Panc1 (cell line): ENCODE results near the gene LGI2. TPM values are rescaled to one million over a fixed set of nuclear protein-coding genes. Genes with fewer than 3 reads are reported as not detected.

Source experiments
- ATAC-seq: fragments of 200-7000 bp; cut with Tn5 transposase; 2 replicates; pipeline ENCODE4 v1.9.1; 2020; ENCODE audit warnings: mild to moderate bottlenecking, moderate library complexity
- BruUV-seq: library from RNA; stranded (reverse); fragments of 400-500 nt; replicated peaks from 2 replicates; lab custom pipeline; 2021; lab: Mats Ljungman, UMichigan
- CTCF ChIA-PET: fragments of 300-600 bp; sonication (Branson Sonifier 250); formaldehyde crosslinking; loops from one replicate; lab custom pipeline; 2022; ENCODE audit warnings: antibody characterized with exemption; lab: Charles Lee
- POLR2A ChIA-PET: fragments of 300-600 bp; sonication (Branson Sonifier 250); formaldehyde crosslinking; loops from one replicate; lab custom pipeline; 2022; ENCODE audit warnings: antibody characterized with exemption; lab: Charles Lee
- DNase-seq: peaks from one replicate; pipeline ENCODE4 v3.0.0-alpha.2; 2010; ENCODE audit warnings: low read depth, low spot score
- H3K27ac ChIP-seq: 2 replicates; pipeline ENCODE4 v1.5.1; 2011; ENCODE audit warnings: mild to moderate bottlenecking, low read length, inconsistent platforms
- H3K27me3 ChIP-seq: fragments of 200-500 bp; sonication (Bioruptor generic); 2 replicates; pipeline ENCODE4 v1.6.0; 2014; ENCODE audit warnings: low read length, inconsistent platforms; ENCODE audit not compliant: control insufficient read depth, insufficient read depth
- H3K36me3 ChIP-seq: fragments of 200-500 bp; sonication (Bioruptor generic); 2 replicates; pipeline ENCODE4 v1.5.1; 2014; ENCODE audit warnings: inconsistent platforms, mild to moderate bottlenecking, low read length, moderate library complexity; ENCODE audit not compliant: control insufficient read depth, insufficient read depth
- H3K4me1 ChIP-seq: 2 replicates; pipeline ENCODE4 v1.5.1; 2011; ENCODE audit warnings: inconsistent platforms, mild to moderate bottlenecking, low read length, moderate library complexity; ENCODE audit not compliant: control insufficient read depth, insufficient read depth
- H3K4me3 ChIP-seq, 2 experiments: 2 replicates each; pipeline ENCODE4 v1.5.1; 2011 to 2012; ENCODE audit warnings: low read depth in 2 of 2, low read length in 2 of 2, mild to moderate bottlenecking in 2 of 2, inconsistent platforms in 1 of 2, moderate library complexity in 1 of 2
- H3K9me3 ChIP-seq: fragments of 200-500 bp; sonication (Bioruptor generic); 2 replicates; pipeline ENCODE4 v1.5.1; 2014; ENCODE audit warnings: low read depth, mild to moderate bottlenecking, inconsistent platforms, low read length, moderate library complexity; ENCODE audit not compliant: control insufficient read depth, insufficient read depth
- CTCF ChIP-seq: fragments of 450-650 bp; IDR thresholded peaks from 2 replicates; pipeline ENCODE4 v1.5.1; 2017; ENCODE audit warnings: mild to moderate bottlenecking
- POLR2AphosphoS5 ChIP-seq: IDR thresholded peaks from 2 replicates; pipeline ENCODE4 v1.6.1; 2012; ENCODE audit warnings: mild to moderate bottlenecking, low read depth, low read length, moderate library complexity
- SIN3A ChIP-seq: IDR thresholded peaks from 2 replicates; pipeline ENCODE4 v1.6.1; 2012; ENCODE audit warnings: low read depth, mild to moderate bottlenecking, low read length, moderate library complexity, borderline replicate concordance; ENCODE audit not compliant: insufficient read depth
- TCF7L2 ChIP-seq: IDR thresholded peaks from 2 replicates; pipeline ENCODE4 v1.6.1; 2011; ENCODE audit warnings: mild to moderate bottlenecking, low read depth, low read length, inconsistent platforms
- in situ Hi-C: cut with HindIII; loops from 2 replicates; pipeline ENCODE4 v1.10.0; 2016; ENCODE audit warnings: low sequenced_read_pairs, low pct_unique_long_range_greater_than_20kb
- intact Hi-C: fragments of 100-400 bp; cut with micrococcal nuclease; formaldehyde crosslinking; loops from one replicate; pipeline ENCODE4 v1.10.0; 2022; ENCODE audit not compliant: unreplicated experiment
- total RNA-seq: library from RNA; stranded (reverse); gene quantifications from one replicate; pipeline ENCODE4 v1.2.1, GENCODE V29; 2021; ENCODE audit not compliant: unreplicated experiment
- TF ChIP-seq, protein P1 (sequence below), 2 experiments: IDR thresholded peaks; 2 replicates each; pipeline ENCODE4 v1.6.1; 2011 to 2012; ENCODE audit warnings: low read depth in 2 of 2, control low read depth in 1 of 2, low read length in 1 of 2, mild to moderate bottlenecking in 1 of 2, moderate library complexity in 1 of 2; ENCODE audit not compliant: insufficient read depth in 1 of 2

Gene LGI2
- total RNA-seq, 1 experiment from 2014 or later: not detected

DNA sequence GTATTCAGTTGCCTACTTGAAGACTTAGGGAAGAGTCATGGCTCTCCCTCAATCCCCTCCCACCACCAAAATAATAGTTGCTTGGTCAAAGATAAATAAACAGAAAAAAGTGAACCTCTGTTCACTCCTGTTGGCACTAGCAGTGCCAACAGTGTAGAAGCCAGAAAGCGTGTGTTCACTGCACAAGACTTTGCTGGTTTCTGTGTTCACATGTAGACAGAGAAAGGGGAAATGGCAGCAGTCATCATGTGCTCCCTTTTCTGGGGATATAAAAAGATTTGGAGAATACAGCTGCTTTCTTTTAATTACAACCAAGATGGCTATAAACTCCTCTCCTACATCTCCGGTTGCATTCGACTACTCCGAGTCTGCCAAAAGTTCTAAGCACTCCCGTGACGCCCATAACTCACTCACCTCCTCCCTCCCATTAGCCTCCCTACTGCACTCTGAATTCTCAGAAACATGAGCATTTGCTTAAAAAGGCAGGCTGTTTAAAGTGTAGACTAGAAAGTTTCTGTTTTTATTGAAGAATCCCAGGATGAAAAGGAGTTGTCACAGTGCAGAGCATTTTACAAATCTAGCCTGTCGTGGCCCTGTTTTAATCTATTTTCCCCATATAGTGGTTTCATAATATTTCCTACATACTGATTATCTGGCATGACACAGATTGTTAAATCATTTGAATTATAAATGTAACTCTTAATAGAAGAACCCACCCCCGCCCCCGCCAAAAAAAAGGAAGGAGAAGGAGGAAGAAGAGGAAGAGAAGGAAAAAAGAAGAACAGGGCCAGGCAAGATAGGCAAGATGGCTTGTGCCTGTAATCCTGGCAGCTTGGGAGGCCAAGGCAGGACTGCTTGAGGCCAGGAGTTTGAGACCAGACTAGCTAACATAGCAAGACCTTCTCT, 16.7 kb downstream of the LGI2 start:
- no peak for ATAC-seq
- POLR2A ChIA-PET: no interaction called here
- H3K4me3 ChIP-seq: no peak overlapping the region
- H3K9me3 ChIP-seq: no peaks in the 10 kb centered on the region
- DNase-seq: no peak
- TF ChIP-seq SIN3A (no peak), TCF7L2 (no peak), CTCF (no peak), POLR2AphosphoS5 (no peak)
- TF ChIP-seq, protein P1, sequence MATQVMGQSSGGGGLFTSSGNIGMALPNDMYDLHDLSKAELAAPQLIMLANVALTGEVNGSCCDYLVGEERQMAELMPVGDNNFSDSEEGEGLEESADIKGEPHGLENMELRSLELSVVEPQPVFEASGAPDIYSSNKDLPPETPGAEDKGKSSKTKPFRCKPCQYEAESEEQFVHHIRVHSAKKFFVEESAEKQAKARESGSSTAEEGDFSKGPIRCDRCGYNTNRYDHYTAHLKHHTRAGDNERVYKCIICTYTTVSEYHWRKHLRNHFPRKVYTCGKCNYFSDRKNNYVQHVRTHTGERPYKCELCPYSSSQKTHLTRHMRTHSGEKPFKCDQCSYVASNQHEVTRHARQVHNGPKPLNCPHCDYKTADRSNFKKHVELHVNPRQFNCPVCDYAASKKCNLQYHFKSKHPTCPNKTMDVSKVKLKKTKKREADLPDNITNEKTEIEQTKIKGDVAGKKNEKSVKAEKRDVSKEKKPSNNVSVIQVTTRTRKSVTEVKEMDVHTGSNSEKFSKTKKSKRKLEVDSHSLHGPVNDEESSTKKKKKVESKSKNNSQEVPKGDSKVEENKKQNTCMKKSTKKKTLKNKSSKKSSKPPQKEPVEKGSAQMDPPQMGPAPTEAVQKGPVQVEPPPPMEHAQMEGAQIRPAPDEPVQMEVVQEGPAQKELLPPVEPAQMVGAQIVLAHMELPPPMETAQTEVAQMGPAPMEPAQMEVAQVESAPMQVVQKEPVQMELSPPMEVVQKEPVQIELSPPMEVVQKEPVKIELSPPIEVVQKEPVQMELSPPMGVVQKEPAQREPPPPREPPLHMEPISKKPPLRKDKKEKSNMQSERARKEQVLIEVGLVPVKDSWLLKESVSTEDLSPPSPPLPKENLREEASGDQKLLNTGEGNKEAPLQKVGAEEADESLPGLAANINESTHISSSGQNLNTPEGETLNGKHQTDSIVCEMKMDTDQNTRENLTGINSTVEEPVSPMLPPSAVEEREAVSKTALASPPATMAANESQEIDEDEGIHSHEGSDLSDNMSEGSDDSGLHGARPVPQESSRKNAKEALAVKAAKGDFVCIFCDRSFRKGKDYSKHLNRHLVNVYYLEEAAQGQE (IDR thresholded peaks at IDR 0.05; ENCODE audit: insufficient read depth in 1 of 2, low read depth in 2 of 2, low read length in 1 of 2): no peak
- no TSS peak for BruUV-seq
- H3K27ac ChIP-seq: no peak overlapping the region
- CTCF ChIA-PET: no interaction called here
- no peaks in the 10 kb centered on the region for H3K36me3 ChIP-seq
- H3K4me1 ChIP-seq: no peaks in the 10 kb centered on the region
- in situ Hi-C loops (no loop called here), intact Hi-C loops (no loop called here)
- no peaks in the 10 kb centered on the region for H3K27me3 ChIP-seq

DNA sequence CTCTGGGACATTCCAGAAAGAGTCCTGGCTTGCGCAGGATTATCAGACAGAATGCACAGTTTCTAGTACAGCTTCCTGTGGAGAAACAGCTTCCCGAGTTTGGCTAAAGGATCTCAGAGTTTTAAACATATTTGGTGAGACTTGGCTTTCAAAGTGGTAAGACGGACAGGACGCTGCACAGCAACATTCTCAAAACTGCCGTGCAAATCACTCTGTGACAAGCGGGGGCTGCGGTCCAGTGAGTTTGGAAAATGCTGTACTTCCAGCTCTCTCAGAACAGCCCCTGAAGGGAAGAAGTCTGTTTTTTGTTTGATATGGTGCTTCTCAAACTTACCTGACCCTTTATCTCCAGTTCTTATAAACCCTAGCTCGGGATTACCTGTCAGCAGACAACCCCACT, 18.1 kb downstream of the LGI2 start:
- DNase-seq: no peak
- no peak for TF ChIP-seq POLR2AphosphoS5
- TF ChIP-seq SIN3A: no peak
- TF ChIP-seq, protein P1 (IDR thresholded peaks at IDR 0.05; ENCODE audit: insufficient read depth in 1 of 2, low read depth in 2 of 2, low read length in 1 of 2): no peak
- TF ChIP-seq TCF7L2: no peak
- no peak for TF ChIP-seq CTCF
- Histone ChIP-seq H3K4me1 (no peaks in the 10 kb centered on the region), H3K27me3 (no peaks in the 10 kb centered on the region), H3K9me3 (no peaks in the 10 kb centered on the region), H3K4me3 (no peak overlapping the region), H3K27ac (no peak overlapping the region), H3K36me3 (no peaks in the 10 kb centered on the region)
- intact Hi-C loops (no loop called here), in situ Hi-C loops (no loop called here)
- ChIA-PET CTCF (no interaction called here), POLR2A (no interaction called here)
- ATAC-seq: no peak
- BruUV-seq: no TSS peak
